ENCODE data around the gene NR4A1. TPM values are rescaled to one million over a fixed set of nuclear protein-coding genes. Genes with fewer than 3 reads are reported as not detected.
"Not testable (repeated sequence)": the region's sequence is repeated elsewhere in the genome, so short reads cannot be mapped to it uniquely, and the experiment has no call there.

The NR4A1 gene
- total and polyA plus RNA-seq, 10 of the 15 experiments (the other 5 are each of a cell fraction or from before 2014, with no cell fraction given) = 0.05 to 7.9 (median 2.2) TPM; not detected in 1

GRCh38 chr12:52097045-52097666 lies 45.9 kb downstream of the NR4A1 start (continued):
- TF ChIP-seq TCF12 (IDR thresholded peaks at IDR 0.05; ENCODE audit: low read depth, low read length) = no peak
- no peak for TF ChIP-seq JUND (IDR thresholded peaks at IDR 0.05; ENCODE audit: low read depth, low read length)
- TF ChIP-seq KLF5 (IDR thresholded peaks at IDR 0.05; ENCODE audit: partially characterized antibody) = no peak
- TF ChIP-seq, protein P1, sequence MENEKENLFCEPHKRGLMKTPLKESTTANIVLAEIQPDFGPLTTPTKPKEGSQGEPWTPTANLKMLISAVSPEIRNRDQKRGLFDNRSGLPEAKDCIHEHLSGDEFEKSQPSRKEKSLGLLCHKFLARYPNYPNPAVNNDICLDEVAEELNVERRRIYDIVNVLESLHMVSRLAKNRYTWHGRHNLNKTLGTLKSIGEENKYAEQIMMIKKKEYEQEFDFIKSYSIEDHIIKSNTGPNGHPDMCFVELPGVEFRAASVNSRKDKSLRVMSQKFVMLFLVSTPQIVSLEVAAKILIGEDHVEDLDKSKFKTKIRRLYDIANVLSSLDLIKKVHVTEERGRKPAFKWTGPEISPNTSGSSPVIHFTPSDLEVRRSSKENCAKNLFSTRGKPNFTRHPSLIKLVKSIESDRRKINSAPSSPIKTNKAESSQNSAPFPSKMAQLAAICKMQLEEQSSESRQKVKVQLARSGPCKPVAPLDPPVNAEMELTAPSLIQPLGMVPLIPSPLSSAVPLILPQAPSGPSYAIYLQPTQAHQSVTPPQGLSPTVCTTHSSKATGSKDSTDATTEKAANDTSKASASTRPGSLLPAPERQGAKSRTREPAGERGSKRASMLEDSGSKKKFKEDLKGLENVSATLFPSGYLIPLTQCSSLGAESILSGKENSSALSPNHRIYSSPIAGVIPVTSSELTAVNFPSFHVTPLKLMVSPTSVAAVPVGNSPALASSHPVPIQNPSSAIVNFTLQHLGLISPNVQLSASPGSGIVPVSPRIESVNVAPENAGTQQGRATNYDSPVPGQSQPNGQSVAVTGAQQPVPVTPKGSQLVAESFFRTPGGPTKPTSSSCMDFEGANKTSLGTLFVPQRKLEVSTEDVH (IDR thresholded peaks at IDR 0.05; ENCODE audit: low read depth, partially characterized antibody) = no peak
- TF ChIP-seq NFYA (IDR thresholded peaks at IDR 0.05; ENCODE audit: borderline replicate concordance, low read depth, low read length) = no peak
- no peak for TF ChIP-seq MTA3 (IDR thresholded peaks at IDR 0.05; ENCODE audit: borderline replicate concordance, low read length)
- no peak for TF ChIP-seq TBL1XR1 (IDR thresholded peaks at IDR 0.05; ENCODE audit: low read depth, low read length)

GRCh38 chr12:52104431-52105089 lies 53.3 kb downstream of the NR4A1 start:
- H3K4me3 ChIP-seq = peak overlapping the region; percentile 31; the same call in 1 of the 2 replicates
- CTCF ChIA-PET = interaction anchor here (0.7 to 4.5 kb wide), 9 partner anchors 12 to 111 kb away, joined by 3 to 33 read pairs (median 5); no protein-coding TSS in a partner anchor

More at GRCh38 chr12:52104431-52105089, 53.3 kb downstream of the NR4A1 start:
- H3K27ac ChIP-seq (ENCODE audit: control insufficient read depth, insufficient read depth) = peak overlapping the region; percentile 44
- FAIRE-seq; in situ Hi-C loops (cut with MboI); H4K20me1 ChIP-seq (ENCODE audit: control insufficient read depth, insufficient read depth); H3K9me3 ChIP-seq (replicated peaks; ENCODE audit: control insufficient read depth, insufficient read depth, low read length); H2AFZ ChIP-seq (ENCODE audit: control insufficient read depth, low read depth, low read length); DNase-seq (ENCODE audit: low read depth, low spot score); H3K27me3 ChIP-seq (replicated peaks in 1 of 2; ENCODE audit: control insufficient read depth in 2 of 2, insufficient read depth in 2 of 2, low read length in 1 of 2); ATAC-seq; BruUV-seq (replicated peaks); POLR2A ChIA-PET; H3K9ac ChIP-seq (ENCODE audit: control insufficient read depth, insufficient read depth, low read length); H3K36me3 ChIP-seq (ENCODE audit: control insufficient read depth in 2 of 2, insufficient read depth in 2 of 2, low read length in 1 of 2); H3K79me2 ChIP-seq (ENCODE audit: control insufficient read depth, insufficient read depth, low read length): not testable (repeated sequence)
- TF ChIP-seq EED (IDR thresholded peaks at IDR 0.05; ENCODE audit: low read depth) (peak; percentile 61), ATF7 (IDR thresholded peaks at IDR 0.05; ENCODE audit: low read depth) (0 out of 2 replicates have a peak, but pooled peaks have one; percentile 39), RUNX3 (IDR thresholded peaks at IDR 0.05; ENCODE audit: low read length) (peak; percentile 65; the same call in 1 of the 2 replicates), MTA2 (IDR thresholded peaks at IDR 0.05; ENCODE audit: low read depth) (peak; percentile 18; the same call in 1 of the 2 replicates), PKNOX1 (IDR thresholded peaks at IDR 0.05) (0 out of 2 replicates have a peak, but pooled peaks have one; percentile 13), JUNB (IDR thresholded peaks at IDR 0.05) (peak; percentile 9; the same call in 1 of the 2 replicates), SPI1 (IDR thresholded peaks at IDR 0.05; ENCODE audit: borderline replicate concordance, insufficient read depth, low read depth, low read length) (peak; percentile 81)
- TF ChIP-seq, protein P2, sequence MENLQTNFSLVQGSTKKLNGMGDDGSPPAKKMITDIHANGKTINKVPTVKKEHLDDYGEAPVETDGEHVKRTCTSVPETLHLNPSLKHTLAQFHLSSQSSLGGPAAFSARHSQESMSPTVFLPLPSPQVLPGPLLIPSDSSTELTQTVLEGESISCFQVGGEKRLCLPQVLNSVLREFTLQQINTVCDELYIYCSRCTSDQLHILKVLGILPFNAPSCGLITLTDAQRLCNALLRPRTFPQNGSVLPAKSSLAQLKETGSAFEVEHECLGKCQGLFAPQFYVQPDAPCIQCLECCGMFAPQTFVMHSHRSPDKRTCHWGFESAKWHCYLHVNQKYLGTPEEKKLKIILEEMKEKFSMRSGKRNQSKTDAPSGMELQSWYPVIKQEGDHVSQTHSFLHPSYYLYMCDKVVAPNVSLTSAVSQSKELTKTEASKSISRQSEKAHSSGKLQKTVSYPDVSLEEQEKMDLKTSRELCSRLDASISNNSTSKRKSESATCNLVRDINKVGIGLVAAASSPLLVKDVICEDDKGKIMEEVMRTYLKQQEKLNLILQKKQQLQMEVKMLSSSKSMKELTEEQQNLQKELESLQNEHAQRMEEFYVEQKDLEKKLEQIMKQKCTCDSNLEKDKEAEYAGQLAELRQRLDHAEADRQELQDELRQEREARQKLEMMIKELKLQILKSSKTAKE (IDR thresholded peaks at IDR 0.05; ENCODE audit: low read depth, poor library complexity, severe bottlenecking) = peak; percentile 52
- intact Hi-C loops (cut with micrococcal nuclease; ENCODE audit: unreplicated experiment) = loop anchor here (1.0 kb wide), 1 partner anchor 14 kb away; no protein-coding TSS in a partner anchor
- ChIA-PET RAD21 (ENCODE audit: unreplicated experiment) (interaction anchor here (1.1 to 2.4 kb wide), 5 partner anchors 20 to 84 kb away, joined by 3 to 11 read pairs (median 4); no protein-coding TSS in a partner anchor), SMC1A (ENCODE audit: uncharacterized antibody, unreplicated experiment) (interaction anchor here (1.0 to 3.4 kb wide), 2 partner anchors 72 to 79 kb away, joined by 3 to 21 read pairs; no protein-coding TSS in a partner anchor)
- 2% methylated on average over 10 of the region's 10 CpGs for WGBS (ENCODE audit: insufficient coverage, insufficient replicate concordance, low lambda C conversion rate, missing lambda C conversion rate)
- peak overlapping the region; percentile 74 for H3K4me2 ChIP-seq (ENCODE audit: control insufficient read depth, insufficient read depth)
- peaks cover 13% of the 10 kb centered on the region for H3K4me1 ChIP-seq (ENCODE audit: control insufficient read depth, insufficient read depth, low read length)
